ENCODE results near the gene SLC35D2.

SLC35D2 gene

GRCh38 chr9:96342571-96343245 is 40.8 kb downstream of the SLC35D2 start:
- no peak for TF ChIP-seq TAF1 (IDR thresholded peaks at IDR 0.05; ENCODE audit: borderline replicate concordance, insufficient read depth, low read length)
- TF ChIP-seq POLR2AphosphoS5 (IDR thresholded peaks at IDR 0.05; ENCODE audit: low read depth, low read length), result no peak
- TF ChIP-seq, protein P1, sequence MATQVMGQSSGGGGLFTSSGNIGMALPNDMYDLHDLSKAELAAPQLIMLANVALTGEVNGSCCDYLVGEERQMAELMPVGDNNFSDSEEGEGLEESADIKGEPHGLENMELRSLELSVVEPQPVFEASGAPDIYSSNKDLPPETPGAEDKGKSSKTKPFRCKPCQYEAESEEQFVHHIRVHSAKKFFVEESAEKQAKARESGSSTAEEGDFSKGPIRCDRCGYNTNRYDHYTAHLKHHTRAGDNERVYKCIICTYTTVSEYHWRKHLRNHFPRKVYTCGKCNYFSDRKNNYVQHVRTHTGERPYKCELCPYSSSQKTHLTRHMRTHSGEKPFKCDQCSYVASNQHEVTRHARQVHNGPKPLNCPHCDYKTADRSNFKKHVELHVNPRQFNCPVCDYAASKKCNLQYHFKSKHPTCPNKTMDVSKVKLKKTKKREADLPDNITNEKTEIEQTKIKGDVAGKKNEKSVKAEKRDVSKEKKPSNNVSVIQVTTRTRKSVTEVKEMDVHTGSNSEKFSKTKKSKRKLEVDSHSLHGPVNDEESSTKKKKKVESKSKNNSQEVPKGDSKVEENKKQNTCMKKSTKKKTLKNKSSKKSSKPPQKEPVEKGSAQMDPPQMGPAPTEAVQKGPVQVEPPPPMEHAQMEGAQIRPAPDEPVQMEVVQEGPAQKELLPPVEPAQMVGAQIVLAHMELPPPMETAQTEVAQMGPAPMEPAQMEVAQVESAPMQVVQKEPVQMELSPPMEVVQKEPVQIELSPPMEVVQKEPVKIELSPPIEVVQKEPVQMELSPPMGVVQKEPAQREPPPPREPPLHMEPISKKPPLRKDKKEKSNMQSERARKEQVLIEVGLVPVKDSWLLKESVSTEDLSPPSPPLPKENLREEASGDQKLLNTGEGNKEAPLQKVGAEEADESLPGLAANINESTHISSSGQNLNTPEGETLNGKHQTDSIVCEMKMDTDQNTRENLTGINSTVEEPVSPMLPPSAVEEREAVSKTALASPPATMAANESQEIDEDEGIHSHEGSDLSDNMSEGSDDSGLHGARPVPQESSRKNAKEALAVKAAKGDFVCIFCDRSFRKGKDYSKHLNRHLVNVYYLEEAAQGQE (IDR thresholded peaks at IDR 0.05; ENCODE audit: insufficient read depth in 1 of 2, low read depth in 2 of 2, low read length in 2 of 2), result no peak
- TF ChIP-seq FOXP2 (optimal IDR thresholded peaks at IDR 0.05; ENCODE audit: borderline replicate concordance, extremely low read depth, extremely low read length, insufficient read depth), result no peak
- TF ChIP-seq SIN3A (IDR thresholded peaks at IDR 0.05; ENCODE audit: borderline replicate concordance, insufficient read depth, low read length), result no peak

- TF ChIP-seq, protein P1 (IDR thresholded peaks at IDR 0.05; ENCODE audit: insufficient read depth in 1 of 2, low read depth in 2 of 2, low read length in 2 of 2), result no peak
- no peak for TF ChIP-seq FOXP2 (optimal IDR thresholded peaks at IDR 0.05; ENCODE audit: borderline replicate concordance, extremely low read depth, extremely low read length, insufficient read depth)
- no peak for TF ChIP-seq SIN3A (IDR thresholded peaks at IDR 0.05; ENCODE audit: borderline replicate concordance, insufficient read depth, low read length)
- no peak for TF ChIP-seq POLR2AphosphoS5 (IDR thresholded peaks at IDR 0.05; ENCODE audit: low read depth, low read length)
- TF ChIP-seq TAF1 (IDR thresholded peaks at IDR 0.05; ENCODE audit: borderline replicate concordance, insufficient read depth, low read length), result no peak
These were observed 42.8 kb downstream of the SLC35D2 start for GRCh38 chr9:96340707-96341106.

DNA sequence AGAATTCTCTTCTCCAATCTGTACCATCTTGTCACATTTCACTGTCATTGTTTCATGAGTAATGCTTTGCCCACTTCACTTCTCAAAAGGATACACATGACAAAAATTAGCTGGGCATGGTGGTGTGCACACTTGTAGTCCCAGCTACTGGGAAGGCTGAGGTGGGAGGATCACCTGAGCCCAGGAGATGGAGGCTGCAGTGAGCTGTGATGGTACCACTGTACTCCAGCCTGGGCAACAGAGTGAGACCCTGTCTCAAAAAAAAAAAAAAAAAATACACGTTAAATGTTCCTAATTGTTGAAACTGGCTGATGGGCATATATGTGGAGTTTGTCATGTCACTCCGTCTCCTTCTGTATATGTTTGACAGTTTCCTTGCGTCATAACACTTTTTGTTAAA is 45.2 kb downstream of the SLC35D2 start:
- TF ChIP-seq TAF1 (IDR thresholded peaks at IDR 0.05; ENCODE audit: borderline replicate concordance, insufficient read depth, low read length) (no peak), SIN3A (IDR thresholded peaks at IDR 0.05; ENCODE audit: borderline replicate concordance, insufficient read depth, low read length) (no peak), POLR2AphosphoS5 (IDR thresholded peaks at IDR 0.05; ENCODE audit: low read depth, low read length) (no peak), FOXP2 (optimal IDR thresholded peaks at IDR 0.05; ENCODE audit: borderline replicate concordance, extremely low read depth, extremely low read length, insufficient read depth) (no peak)
- TF ChIP-seq, protein P1 (IDR thresholded peaks at IDR 0.05; ENCODE audit: insufficient read depth in 1 of 2, low read depth in 2 of 2, low read length in 2 of 2), result no peak

DNA sequence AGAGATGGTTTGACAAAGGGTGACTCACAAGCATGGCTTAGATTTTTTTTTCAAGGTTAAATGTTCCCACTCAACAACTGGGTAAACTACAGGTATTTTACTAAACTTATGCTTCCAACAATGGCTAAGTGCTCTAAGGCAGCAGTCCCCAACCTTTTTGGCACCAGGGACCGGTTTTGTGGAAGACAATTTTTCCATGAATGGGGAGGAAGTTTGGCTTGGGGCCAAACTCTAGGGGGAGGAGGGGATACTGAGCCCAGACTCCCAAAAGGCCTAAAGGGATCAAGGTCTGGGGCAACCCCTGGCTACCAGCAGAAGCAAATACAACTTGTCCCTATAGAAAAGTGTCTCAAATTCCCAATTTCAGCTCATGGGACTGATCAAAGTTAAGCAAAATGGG is 49.6 kb downstream of the SLC35D2 start:
- TF ChIP-seq SIN3A (IDR thresholded peaks at IDR 0.05; ENCODE audit: borderline replicate concordance, insufficient read depth, low read length) (no peak), POLR2AphosphoS5 (IDR thresholded peaks at IDR 0.05; ENCODE audit: low read depth, low read length) (no peak), FOXP2 (optimal IDR thresholded peaks at IDR 0.05; ENCODE audit: borderline replicate concordance, extremely low read depth, extremely low read length, insufficient read depth) (no peak), TAF1 (IDR thresholded peaks at IDR 0.05; ENCODE audit: borderline replicate concordance, insufficient read depth, low read length) (no peak)
- TF ChIP-seq, protein P1 (IDR thresholded peaks at IDR 0.05; ENCODE audit: insufficient read depth in 1 of 2, low read depth in 2 of 2, low read length in 2 of 2), result no peak

Data from PFSK-1 (cell line).